ENCODE data around the gene RAB3GAP1.
"Not testable (repeated sequence)": the region's sequence is repeated elsewhere in the genome, so short reads cannot be mapped to it uniquely, and the experiment has no call there.

Gene RAB3GAP1

GRCh38 chr2:135055182-135055786 is 3.2 kb downstream of the RAB3GAP1 start:
- no peak for DNase-seq

- no peak for DNase-seq
Observed at GRCh38 chr2:135056790-135057189, 4.7 kb downstream of the RAB3GAP1 start.

DNA sequence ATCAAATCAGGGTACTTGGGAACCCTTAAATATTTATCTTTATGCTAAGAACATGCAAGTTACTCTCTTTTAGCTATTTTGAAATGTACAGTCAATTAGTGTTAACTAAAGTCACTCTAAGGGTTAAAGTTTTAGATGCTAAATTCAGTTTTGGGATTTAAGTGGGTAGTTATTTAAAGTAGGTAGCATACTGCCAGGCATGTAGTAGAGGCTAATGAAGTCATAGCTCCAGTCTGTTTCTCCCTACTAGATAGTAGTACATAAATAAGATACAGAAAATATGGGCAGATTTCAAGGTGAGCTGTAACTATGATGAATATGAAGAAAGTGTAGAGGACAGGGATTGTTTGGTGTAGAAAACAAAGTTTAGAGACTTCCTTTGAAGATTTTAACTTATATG is 7.5 kb downstream of the RAB3GAP1 start:
- no peak for DNase-seq

- DNase-seq, result no peak
Observed at GRCh38 chr2:135063210-135063609, 11.1 kb downstream of the RAB3GAP1 start.

DNA sequence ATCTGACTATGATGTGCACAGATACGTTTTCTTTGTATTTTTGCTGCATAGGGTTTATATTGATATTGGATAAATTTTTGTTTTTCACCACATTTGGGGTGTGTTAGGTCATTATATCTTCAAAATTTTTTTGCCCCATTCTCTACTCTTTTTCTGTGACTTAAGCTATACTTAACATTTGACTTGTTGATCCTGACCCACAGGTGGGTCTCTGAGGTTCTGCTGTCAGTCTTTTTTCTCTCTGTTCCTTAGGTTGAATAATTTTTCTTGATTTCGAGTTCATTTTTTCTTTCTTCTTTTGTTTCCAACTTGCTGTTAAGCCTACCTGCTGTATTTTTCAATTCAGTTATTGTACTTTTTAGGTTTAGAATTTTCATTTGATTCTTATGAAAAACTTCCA is 12.1 kb downstream of the RAB3GAP1 start:
- no peak for DNase-seq

DNA sequence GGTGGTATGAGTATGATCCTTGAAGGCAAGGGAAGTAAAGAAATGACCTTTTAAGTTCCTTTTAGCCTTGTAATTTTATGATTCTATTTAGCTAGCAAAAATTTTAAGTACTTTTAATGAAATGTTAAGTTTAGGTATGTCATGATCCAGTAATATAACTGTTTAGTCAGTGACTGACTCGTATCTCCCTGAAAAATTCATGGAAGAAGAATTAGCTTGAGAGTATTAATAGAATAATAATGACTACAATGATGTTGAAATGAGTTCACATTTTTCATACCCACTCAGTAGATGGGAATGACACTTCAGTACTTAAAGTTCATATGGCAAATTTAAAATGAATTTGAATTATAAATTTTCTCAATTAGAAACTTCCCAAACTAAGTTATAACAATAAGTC is 14.6 kb downstream of the RAB3GAP1 start:
- DNase-seq, result no peak

GRCh38 chr2:135072125-135072997 is 20.3 kb downstream of the RAB3GAP1 start:
- DNase-seq, result no peak

DNA sequence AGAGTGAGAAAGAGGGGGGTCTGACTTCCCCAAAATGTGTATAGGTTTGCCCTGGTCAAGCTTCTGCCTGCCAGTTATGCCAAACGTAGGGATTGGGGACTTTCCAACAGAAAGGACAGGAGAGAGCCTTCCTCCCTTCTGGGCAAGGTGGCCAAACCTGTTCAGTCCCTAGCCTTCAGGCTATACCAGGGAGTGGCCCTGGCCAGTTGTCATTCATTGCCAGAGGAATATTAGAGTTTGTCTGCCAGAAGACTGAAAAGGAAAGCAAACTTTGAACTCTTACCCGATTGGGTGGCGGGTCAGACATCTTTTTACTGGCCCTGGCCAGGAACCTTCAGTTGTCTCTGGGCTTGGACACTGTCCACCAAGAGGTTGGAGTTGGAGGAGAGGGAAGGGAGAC is 22.1 kb downstream of the RAB3GAP1 start:
- no peak for DNase-seq

- no peak for DNase-seq
Observed at GRCh38 chr2:135076556-135076955, 24.5 kb downstream of the RAB3GAP1 start.

- DNase-seq, result no peak
Observed at GRCh38 chr2:135078417-135078816, 26.3 kb downstream of the RAB3GAP1 start.

DNA sequence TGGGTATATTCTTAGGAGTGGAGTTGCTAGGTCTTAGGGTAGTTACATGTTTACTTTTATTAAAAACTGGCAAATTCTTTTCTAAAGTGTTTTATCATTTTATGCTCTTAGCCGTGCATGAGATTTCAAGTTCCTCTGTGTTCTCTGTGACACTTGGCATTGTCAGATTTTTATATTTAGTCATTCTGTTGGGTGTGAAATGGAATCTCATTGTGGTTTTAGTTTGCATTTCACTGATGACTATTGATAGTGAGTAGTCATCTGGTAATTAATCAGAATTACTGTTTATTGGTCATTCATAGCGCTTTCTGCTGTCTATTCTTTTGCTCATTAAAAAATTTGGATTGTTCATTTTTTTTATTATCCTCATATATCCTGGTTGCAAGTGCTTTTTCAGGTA is 34.1 kb downstream of the RAB3GAP1 start:
- DNase-seq, result no peak

- DNase-seq, result not testable (repeated sequence)
Observed at GRCh38 chr2:135089597-135089996, 37.5 kb downstream of the RAB3GAP1 start.

DNA sequence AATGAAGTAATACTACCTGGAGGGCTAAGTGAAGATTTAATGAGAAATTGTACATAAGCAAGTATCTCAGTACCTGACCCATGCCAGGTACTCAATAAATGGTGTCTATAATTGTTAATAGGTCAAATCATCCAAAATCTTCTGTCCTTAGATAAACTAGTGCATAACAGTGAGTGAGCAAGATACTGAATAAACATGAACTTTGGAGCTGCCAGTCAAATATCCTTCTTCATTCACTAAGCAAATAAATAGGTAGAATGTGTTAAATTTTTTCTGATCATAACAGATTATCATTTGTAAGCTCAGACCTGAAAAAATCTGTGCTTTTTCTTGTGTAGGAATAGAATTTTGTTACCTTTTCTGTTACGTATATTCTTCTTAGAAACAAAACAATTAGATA is 39.6 kb downstream of the RAB3GAP1 start:
- no peak for DNase-seq

DNA sequence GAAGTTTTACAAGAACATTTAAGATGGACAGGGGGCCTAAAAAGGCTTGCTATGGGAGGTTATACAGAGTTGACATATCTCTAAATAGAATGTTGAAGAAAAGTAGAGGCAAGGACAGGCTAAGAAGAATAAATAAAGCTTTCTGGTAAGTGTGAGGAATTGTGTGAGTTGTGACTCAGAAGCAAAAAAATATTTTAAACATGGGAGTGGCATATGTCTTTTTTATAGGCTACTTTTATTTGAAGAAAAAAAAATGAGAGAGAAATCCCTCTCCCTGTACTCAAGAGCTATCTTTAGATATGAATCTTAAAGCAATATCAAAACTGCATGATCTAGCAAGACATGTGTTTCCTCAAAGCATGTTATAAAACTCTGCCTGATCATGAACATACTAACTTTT is 41.1 kb downstream of the RAB3GAP1 start:
- DNase-seq, result no peak

GRCh38 chr2:135093670-135094330 is 41.7 kb downstream of the RAB3GAP1 start:
- no peak for DNase-seq

DNA sequence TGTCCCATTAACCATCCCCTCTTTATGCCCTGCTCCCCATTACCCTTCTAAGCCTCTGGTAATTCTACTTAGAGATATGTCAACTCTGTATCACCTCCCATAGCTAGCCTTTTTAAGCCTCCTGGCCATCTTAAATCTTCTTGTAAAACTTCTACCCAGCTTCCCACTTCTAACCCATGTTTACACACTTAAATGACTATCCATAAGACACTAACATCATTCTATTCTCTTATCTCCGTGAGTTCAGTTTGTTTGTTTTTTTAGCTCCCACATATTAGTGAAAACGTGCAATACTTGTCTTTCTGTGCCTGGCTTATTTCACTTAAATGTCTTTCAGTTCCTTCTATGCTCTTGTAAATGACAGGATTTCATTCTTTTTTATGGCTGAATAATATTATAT is 42.4 kb downstream of the RAB3GAP1 start:
- DNase-seq, result no peak

DNA sequence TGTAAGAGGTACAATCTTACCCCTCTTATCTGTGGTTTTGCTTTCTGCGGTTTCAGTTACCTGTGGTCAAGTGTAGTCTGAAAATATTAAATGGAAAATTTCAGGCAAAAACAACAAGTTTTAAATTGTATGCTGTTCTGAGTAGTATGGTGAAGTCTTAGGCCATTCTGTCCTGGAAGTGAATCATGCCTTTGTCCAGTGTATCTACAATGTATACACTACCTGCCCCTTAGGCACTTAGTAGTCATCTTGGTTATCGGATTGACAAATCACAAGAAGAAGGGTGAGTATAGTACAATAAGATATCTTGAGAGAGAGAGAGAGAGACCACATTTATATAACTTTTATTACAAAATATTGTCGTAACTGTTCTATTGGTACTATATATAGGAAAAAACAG is 43.5 kb downstream of the RAB3GAP1 start:
- DNase-seq, result no peak

DNA sequence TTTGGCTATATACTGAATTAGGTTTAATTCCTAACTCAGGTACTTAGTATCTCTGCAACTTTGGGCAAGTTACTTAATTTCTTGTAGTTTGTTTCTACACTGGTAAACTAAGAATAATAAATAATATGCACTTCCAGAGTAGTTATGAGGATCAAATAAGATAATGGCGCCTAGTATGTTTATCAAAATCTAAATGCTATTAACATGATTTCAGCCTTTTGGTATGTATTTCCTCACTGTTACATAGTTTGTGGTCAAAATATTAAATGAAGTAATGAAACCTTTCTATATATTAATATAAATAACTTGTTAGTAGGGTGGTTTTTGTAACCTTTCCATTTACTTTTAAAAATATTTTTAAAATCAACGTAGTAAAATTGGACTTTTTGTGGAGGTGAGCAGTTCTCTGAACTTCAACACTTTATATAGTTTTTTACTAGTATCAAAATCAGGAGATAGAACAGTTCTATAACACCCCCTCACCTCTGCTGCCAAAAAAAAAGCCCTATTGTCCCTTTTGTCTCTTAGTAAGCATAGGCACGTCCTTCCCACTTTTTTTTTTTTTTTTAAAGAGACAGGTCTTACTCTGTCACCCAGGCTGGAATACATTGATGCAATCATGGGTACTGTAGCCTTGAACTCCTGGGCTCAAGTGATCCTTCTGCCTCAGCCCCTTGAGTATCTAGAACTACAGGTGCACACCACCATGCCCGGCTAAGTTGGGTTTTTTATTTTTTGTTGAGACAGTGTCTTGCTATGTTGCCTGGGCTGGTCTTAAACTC is 44.8 kb downstream of the RAB3GAP1 start:
- DNase-seq, result no peak

- no peak for DNase-seq
Observed at GRCh38 chr2:135097532-135098231, 45.6 kb downstream of the RAB3GAP1 start.

DNA sequence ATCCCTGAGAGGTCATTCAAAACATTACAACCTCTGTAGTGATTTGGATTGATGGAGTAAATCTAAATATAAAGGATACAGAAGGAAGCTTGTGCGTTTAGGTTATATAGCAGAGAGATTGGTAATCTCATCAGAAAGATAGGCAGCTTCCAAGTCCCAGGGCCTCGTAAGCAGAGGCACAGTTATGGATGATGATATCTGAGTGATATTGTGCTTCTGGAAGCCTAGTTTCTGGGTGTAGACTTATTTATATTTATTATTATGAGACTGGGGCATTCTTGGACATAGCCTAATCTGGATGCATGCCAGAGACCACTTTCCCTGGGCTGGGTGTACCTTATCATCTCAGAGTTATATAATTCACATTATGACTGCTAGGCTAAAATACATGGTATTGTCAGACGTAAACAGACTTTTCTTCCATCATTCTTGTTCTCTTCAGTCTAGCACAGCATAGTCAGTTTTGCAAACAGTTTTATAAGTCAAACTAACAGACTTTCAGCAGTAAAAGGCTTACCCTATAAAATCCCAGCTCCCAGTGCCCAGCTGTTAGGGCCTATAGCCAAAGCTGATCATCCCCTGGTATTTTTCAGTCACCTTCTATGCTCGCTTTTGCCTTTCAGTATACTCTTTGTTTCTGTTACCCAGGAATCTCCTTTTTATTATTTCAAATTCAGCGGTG is 47.9 kb downstream of the RAB3GAP1 start:
- no peak for DNase-seq

DNA sequence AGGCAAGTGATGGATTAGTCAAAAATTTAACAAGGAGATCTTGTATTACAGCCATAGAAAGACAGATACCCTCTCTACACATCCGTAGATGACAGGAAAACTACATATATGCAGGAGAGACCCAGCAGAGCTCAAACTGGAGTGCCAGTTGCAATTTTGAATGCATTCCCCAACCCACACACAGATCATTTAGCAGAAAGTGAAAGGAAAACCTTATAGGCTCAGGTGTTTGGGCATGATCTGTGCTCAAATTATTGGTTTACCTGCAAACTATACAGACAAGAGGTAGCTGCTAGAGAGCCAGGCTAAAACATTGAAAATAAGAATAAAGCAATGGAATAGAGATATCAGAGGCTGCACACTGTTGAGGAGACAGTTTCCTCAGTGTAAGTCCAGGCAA is 51.8 kb downstream of the RAB3GAP1 start:
- DNase-seq, result no peak
